ENCODE measurements around the gene PACSIN2. TPM values are rescaled to one million over a fixed set of nuclear protein-coding genes. Genes with fewer than 3 reads are reported as not detected.
"Not testable (repeated sequence)": the region's sequence is repeated elsewhere in the genome, so short reads cannot be mapped to it uniquely, and the experiment has no call there.

PACSIN2 gene
- total RNA-seq, 1 donor from 2014 or later, result 93.7 TPM

GRCh38 chr22:42957544-42957943, 57.4 kb downstream of the PACSIN2 start:
- Mint-ChIP-seq H3K4me3 (ENCODE audit: unreplicated experiment) (no peak overlapping the region), H3K9me3 (ENCODE audit: unreplicated experiment) (no peaks in the 10 kb centered on the region)
- TF ChIP-seq CTCF (IDR thresholded peaks at IDR 0.05; ENCODE audit: unreplicated experiment), result no peak

GRCh38 chr22:42955848-42956247, 59.1 kb downstream of the PACSIN2 start:
- Mint-ChIP-seq H3K36me3 (ENCODE audit: low read depth, unreplicated experiment) (peaks cover 3% of the 10 kb centered on the region), H3K4me3 (ENCODE audit: unreplicated experiment) (no peak overlapping the region), H3K27ac (ENCODE audit: unreplicated experiment) (no peak overlapping the region), H3K9me3 (ENCODE audit: unreplicated experiment) (no peaks in the 10 kb centered on the region), H3K27me3 (ENCODE audit: unreplicated experiment) (peaks cover 11% of the 10 kb centered on the region), H3K4me1 (ENCODE audit: unreplicated experiment) (peaks cover 70% of the 10 kb centered on the region)
- no peak for DNase-seq (ENCODE audit: low spot score)
- TF ChIP-seq CTCF (IDR thresholded peaks at IDR 0.05; ENCODE audit: unreplicated experiment), result no peak

More at GRCh38 chr22:42957544-42957943, 57.4 kb downstream of the PACSIN2 start:
- peaks cover 75% of the 10 kb centered on the region for H3K4me1 Mint-ChIP-seq (ENCODE audit: unreplicated experiment)
- DNase-seq (ENCODE audit: low spot score), result no peak
- peaks cover 8% of the 10 kb centered on the region for H3K27me3 Mint-ChIP-seq (ENCODE audit: unreplicated experiment)
- H3K36me3 Mint-ChIP-seq (ENCODE audit: low read depth, unreplicated experiment), result peaks cover 3% of the 10 kb centered on the region
- H3K27ac Mint-ChIP-seq (ENCODE audit: unreplicated experiment), result no peak overlapping the region

GRCh38 chr22:42955087-42955635, 59.8 kb downstream of the PACSIN2 start:
- H3K4me1 Mint-ChIP-seq (ENCODE audit: unreplicated experiment), result peaks cover 66% of the 10 kb centered on the region

GRCh38 chr22:42953751-42954150, 61.2 kb downstream of the PACSIN2 start:
- H3K36me3 Mint-ChIP-seq (ENCODE audit: low read depth, unreplicated experiment); DNase-seq (ENCODE audit: low spot score); H3K27ac Mint-ChIP-seq (ENCODE audit: unreplicated experiment); H3K9me3 Mint-ChIP-seq (ENCODE audit: unreplicated experiment); H3K27me3 Mint-ChIP-seq (ENCODE audit: unreplicated experiment); H3K4me3 Mint-ChIP-seq (ENCODE audit: unreplicated experiment): not testable (repeated sequence)
- peaks cover 57% of the 10 kb centered on the region for H3K4me1 Mint-ChIP-seq (ENCODE audit: unreplicated experiment)

More at GRCh38 chr22:42955087-42955635, 59.8 kb downstream of the PACSIN2 start:
- Mint-ChIP-seq H3K4me3 (ENCODE audit: unreplicated experiment) (no peak overlapping the region), H3K36me3 (ENCODE audit: low read depth, unreplicated experiment) (peaks cover 3% of the 10 kb centered on the region), H3K9me3 (ENCODE audit: unreplicated experiment) (no peaks in the 10 kb centered on the region), H3K27ac (ENCODE audit: unreplicated experiment) (peak overlapping the region; percentile 58), H3K27me3 (ENCODE audit: unreplicated experiment) (peaks cover 7% of the 10 kb centered on the region)
- no peak for DNase-seq (ENCODE audit: low spot score)
- TF ChIP-seq CTCF (IDR thresholded peaks at IDR 0.05; ENCODE audit: unreplicated experiment), result no peak

GRCh38 chr22:42951093-42951710, 63.7 kb downstream of the PACSIN2 start:
- Mint-ChIP-seq H3K4me3 (ENCODE audit: unreplicated experiment) (no peak overlapping the region), H3K27me3 (ENCODE audit: unreplicated experiment) (peaks cover 9% of the 10 kb centered on the region), H3K27ac (ENCODE audit: unreplicated experiment) (peak overlapping the region; percentile 7), H3K9me3 (ENCODE audit: unreplicated experiment) (no peaks in the 10 kb centered on the region), H3K4me1 (ENCODE audit: unreplicated experiment) (peaks cover 58% of the 10 kb centered on the region), H3K36me3 (ENCODE audit: low read depth, unreplicated experiment) (peaks cover 12% of the 10 kb centered on the region)
- no peak for DNase-seq (ENCODE audit: low spot score)
- no peak for TF ChIP-seq CTCF (IDR thresholded peaks at IDR 0.05; ENCODE audit: unreplicated experiment)

Data from endothelial cell (in vitro differentiated cells).